HG03108 (cell line): ENCODE results near the gene ZNF555.
"Not testable (repeated sequence)": the region's sequence is repeated elsewhere in the genome, so short reads cannot be mapped to it uniquely, and the experiment has no call there.

Experiments
- ATAC-seq: cut with Tn5 transposase; IDR thresholded peaks from one replicate; pipeline ENCODE4 v1.9.1; 2021; ENCODE audit warnings: moderate library complexity; ENCODE audit not compliant: unreplicated experiment

Gene ZNF555

DNA sequence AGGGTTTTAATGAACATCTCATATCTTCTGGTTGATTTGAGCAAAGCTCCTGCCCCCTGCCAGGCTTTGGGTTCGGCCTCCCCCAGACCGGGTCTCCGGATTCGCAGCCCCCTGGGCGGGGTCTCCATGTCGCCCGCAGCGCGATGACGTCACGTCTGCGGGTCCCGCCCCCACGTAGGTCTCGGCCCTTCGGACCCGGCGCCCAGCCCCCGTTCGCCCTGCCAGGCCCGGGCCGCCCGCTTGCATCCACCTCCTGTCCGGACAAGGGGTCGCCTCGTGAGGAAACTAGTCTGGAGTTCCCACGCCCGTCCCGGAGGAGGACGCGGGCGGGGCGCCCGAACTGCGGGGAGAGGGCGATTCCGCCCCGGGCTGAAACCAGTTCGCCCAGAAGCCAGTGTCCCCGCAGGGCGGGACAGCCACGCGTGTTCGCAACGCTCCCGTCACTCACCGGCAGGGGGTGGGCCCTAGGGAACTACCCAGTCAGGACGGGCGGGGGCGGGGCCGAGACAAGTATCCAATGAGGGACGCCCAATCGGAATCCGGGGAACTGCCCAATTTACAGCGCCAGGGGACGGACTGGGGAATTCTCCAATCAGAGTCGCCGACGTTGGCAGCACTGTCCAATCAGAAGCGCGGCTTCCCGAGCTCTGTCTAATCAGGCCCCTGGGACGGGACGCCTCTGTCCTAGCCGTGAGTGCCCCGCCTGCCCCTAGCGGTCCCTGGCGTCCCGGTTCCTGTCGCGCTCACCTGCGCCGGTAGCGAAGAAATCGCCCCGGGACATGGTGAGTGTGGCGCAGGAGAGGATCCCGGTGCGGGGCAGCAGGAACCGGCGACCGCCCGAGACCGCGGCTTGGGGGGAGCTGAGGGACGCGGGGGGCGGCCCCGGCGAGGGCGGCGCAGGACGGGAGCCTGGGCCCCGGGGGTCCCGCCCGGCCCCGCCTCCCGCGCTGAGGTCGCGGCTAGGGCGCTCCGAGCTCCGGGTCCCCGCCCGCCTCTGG is at the start of gene ZNF555:
Gene ZNF555, plus strand, starts transcription at position 682 of the 998 bp plus-strand sequence. Its CDS starts 98 bp downstream, at position 780.
- peak; percentile 95 for ATAC-seq

- no peak for ATAC-seq
These were observed 49.4 kb upstream of the ZNF555 start for GRCh38 chr19:2791876-2792275.

- ATAC-seq = not testable (repeated sequence)
These were observed 48.6 kb upstream of the ZNF555 start for GRCh38 chr19:2792666-2793065.

- ATAC-seq = no peak
These were observed 48.1 kb upstream of the ZNF555 start for GRCh38 chr19:2793126-2793525.

GRCh38 chr19:2793577-2793976 is 47.7 kb upstream of the ZNF555 start:
- ATAC-seq = no peak

DNA sequence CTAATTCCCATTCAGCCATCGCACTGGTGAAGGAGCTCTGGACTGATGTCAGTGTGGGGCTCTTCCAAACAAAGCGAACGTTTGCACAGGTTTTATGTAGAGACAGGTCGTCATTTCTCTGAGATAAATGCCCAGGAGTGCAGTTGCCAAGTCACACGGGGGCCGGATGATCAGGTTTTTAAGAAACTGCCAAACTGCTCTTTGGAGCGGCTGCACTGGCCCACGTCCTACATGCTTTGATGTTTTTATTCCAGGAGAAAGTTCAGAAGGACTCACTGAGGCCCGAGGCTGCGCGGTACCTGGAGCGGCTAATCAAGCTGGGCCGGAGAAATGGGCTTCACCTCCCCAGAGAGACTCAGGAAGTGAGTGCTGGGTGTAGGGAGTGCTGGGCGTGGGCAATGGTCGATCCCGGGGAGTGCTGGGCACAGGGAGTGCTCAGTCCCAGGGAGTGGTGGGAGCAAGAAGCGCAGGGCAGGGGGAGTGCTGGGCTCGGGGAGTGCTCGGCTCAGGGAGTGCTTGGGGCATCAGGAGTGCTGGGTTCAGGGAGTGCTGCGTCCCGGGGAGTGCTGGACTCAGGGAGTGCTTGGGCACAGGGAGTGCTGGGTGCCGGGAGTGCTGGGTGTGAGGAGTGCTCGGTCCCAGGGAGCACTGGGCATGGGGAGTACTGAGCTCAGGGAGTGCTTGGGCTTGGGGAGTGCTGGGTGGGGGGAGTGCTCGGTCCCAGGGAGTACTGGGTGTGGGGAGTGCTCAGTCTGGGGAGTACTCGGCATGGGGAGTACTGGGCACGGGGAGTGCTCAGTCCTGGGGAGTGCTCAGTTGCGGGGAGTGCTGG is 45.2 kb upstream of the ZNF555 start:
- no peak for ATAC-seq

DNA sequence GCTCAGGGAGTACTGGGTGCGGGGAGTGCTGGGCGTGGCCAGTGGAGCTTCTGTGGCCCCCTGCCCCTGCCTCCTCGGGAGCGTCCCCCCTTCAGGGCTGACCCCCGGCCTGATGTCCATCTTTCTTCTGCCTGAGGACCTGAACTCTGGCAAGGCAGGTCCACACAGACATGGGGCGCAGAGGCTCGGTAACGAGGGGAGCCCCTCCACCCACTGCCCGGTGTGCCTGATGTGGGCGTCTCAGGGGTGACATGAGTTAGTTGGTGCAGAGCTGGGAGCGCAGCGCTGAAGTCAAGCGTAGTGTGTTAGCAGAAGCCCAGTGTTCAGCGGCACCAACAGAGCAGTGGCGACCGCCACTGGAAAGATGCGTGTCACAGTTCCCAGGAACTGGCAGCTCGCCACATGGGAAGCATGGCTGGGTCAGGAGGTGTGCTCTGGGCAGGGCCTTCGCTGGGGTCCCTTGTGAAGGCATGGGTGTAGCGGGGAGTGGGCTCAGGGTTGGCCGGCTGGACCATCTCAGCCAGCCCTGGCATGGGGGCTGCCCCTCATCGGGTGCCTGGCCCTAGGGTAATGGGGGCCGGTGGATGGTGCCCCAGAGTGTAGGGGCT is 44.5 kb upstream of the ZNF555 start:
- ATAC-seq = no peak

DNA sequence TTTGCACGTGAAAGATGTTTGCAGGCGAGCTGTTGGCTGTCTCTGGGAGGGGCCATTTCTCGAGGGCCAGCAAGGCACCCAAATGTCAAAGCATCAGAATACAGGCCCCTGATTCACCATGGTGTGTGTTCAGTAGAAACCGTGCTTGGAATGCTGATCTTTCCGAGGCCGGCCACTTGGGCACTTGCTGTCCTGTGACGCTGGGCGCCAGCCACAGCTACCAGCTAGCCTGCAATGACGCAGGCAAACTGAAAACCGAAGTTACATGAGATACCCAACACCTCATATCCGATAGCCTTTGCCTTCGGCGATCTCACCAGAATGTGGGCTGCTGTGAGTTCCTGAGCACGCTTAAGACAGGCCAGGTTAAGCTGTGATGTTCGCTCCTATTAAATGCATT is 44.0 kb upstream of the ZNF555 start:
- no peak for ATAC-seq

DNA sequence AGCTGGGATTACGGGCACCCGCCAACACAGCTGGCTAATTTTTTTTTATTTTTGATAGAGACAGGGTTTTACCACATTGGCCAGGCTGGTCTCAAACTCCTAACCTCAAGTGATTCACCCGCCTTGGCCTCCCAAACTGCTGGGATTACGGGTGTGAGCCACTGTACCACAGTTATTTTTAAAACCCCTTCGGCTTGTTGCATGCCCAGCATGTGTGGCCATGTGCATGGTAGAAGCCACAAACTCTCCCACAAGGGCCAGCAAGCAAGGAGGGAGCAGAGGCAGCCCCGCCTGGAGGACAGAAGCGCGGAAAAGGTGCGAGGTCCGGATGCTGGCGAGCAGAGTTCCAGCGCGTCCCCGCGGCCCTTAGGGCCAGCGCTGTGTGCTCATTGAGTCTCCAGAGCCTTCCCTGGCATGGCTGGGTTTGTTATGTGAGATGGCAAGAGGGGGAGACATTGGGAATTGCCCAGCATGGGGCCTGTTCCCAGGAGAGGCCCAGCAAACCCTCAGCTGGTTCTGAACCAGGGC is 43.1 kb upstream of the ZNF555 start:
- ATAC-seq = no peak

GRCh38 chr19:2798733-2799132 is 42.5 kb upstream of the ZNF555 start:
- ATAC-seq = no peak

DNA sequence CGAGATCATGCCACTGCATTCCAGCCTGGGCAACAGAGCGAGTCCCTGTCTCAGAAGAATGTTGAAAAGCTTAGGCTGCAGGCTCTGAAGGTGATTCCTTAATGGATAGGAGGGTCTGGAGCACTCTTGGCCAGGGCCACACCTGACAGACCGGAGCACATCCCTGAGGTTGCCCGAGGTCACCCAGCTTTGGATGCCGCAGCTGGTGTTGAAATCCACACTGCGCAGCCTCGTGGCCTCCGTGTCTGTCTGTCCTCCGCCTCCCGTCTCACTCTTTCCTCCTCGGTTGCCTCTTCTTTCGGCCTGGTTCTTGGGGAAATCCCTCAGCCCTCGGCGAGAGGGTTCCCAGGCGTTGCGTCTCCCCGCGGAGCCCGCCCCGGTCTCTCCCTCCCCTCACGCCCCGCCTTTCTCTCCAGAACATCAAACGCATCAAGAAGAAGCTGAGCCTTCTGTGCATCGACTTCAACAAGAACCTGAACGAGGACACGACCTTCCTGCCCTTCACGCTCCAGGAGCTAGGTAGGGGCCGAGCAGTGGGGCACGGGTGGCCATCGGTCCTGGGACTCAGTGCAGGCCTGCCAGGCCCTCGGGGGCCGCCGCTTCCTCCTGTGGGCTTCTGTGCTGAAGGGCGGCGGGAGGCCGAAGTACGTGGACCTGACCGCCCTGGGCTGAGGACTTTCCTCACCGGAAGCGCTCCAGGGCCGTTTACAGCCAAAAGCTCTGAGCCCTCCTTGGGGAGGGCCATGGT is 41.8 kb upstream of the ZNF555 start:
- ATAC-seq = no peak

GRCh38 chr19:2800506-2800905 is 40.8 kb upstream of the ZNF555 start:
- no peak for ATAC-seq

DNA sequence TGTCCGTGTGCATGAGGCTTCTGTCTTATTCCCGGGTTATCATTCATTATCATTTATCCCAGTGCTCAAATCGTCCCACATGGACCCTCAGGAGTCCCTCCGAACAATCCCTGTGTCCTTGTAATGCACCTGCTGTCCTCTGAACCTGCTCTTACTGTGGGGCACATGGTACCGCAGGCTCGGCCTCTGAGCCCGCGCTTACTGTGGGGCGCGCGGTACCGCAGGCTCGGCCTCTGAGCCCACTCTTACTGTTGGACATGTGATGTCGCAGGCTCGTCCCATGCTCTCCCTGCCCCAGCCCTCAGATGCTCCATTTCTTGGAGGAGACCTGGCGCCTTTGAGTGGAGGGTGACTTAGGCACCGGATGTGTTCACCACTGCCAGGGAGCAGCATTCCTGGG is 38.4 kb upstream of the ZNF555 start:
- no peak for ATAC-seq

DNA sequence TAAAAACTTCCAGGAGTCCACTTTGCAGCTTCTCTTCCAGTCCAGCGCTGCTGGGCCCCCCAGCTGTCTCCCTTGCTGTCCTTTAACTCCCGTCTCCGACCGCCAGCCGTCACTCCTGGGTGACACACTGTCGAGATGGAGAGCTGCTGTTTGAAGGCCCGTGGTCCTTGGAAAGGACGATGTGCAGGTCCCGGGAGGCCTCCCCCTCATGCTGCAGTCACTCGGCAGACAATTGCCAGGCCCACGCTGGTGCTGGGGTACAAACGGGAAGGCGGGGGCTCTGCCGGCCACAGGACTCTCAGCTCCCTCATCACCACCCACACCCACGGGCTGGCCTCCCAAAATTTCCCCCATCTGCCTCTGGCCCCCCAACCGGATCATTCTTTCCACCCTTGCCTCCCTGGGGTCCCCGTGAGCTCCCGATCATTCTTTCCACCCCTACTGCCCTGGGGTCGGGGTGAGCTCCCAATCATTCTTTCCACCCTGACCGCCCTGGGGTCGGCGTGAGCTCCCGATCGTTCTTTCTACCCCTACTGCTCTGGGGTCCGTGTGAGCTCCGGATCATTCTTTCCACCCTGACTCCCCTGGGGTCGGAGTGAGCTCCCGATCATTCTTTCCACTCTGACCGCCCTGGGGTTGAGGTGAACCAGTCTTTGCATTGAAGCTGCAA is 37.7 kb upstream of the ZNF555 start:
- no peak for ATAC-seq

GRCh38 chr19:2804156-2805004 is 36.9 kb upstream of the ZNF555 start:
- ATAC-seq = no peak

GRCh38 chr19:2805261-2805900 is 35.9 kb upstream of the ZNF555 start:
- no peak for ATAC-seq

DNA sequence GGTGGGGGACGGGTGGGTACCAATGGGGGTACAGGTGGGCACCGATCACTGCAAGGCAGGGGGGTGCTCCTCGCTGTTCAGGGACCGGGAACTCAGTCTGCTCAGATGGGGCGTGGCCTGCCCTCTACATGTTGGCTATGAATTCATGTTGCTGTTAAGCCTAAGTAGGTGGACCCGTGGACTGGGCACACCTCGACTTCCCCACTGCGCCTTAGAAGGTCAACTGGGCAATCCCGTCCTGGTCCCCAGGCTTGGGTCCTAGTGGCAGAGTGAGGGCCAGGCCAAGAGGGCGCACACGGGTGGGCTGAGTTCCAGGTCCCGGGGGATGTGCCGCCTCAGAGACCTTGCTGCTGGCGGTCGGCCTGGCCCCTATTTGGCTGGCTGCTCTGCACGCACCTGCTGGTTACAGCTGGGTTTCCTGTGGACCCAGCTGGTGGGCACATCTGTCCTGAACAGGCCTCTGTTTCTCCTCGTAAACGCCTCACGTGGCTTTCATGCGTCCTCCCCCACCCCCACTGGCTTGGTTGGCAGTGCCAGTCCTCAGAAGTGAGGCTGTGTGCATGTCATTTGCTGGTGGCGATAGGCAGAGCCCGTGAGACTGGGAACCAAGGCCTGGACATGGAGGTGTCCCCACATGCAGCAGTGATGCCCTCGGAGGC is 35.2 kb upstream of the ZNF555 start:
- ATAC-seq = no peak
